Nephron (organoid): ENCODE data around the gene KANK4.
A peak's percentile ranks its signal among the peaks of the same experiment; 100 is the strongest.

Experiments
- H3K27ac Mint-ChIP-seq, 3 experiments: 2 replicates each; pipeline ENCODE4 v1.8.0; 2020; ENCODE audit warnings: mixed read lengths in 3 of 3, mild to moderate bottlenecking in 2 of 3, moderate library complexity in 1 of 3
- H3K27me3 Mint-ChIP-seq: 2 replicates; pipeline ENCODE4 v1.8.0; 2021; ENCODE audit warnings: low read depth, mild to moderate bottlenecking, moderate library complexity, mixed read lengths
- H3K36me3 Mint-ChIP-seq: 2 replicates; pipeline ENCODE4 v1.8.0; 2020; ENCODE audit warnings: low read depth, mixed read lengths
- H3K4me1 Mint-ChIP-seq: 2 replicates; pipeline ENCODE4 v1.8.0; 2020; ENCODE audit warnings: mixed read lengths
- H3K4me3 Mint-ChIP-seq, 3 experiments: 2 replicates each; pipeline ENCODE4 v1.8.0; 2020; ENCODE audit warnings: mild to moderate bottlenecking in 3 of 3, mixed read lengths in 3 of 3, moderate library complexity in 2 of 3
- H3K9me3 Mint-ChIP-seq: 2 replicates; pipeline ENCODE4 v1.8.0; 2020; ENCODE audit warnings: mixed read lengths
- CTCF ChIP-seq, 3 experiments: fragments of 200-600 bp; sonication (generic); IDR thresholded peaks; one replicate each; pipeline ENCODE4 v1.5.0; 2021; ENCODE audit warnings: antibody characterized with exemption in 3 of 3; ENCODE audit not compliant: unreplicated experiment in 3 of 3

Gene KANK4

GRCh38 chr1:62315387-62315786 is 3.8 kb downstream of the KANK4 start:
- Mint-ChIP-seq H3K36me3 (no peaks in the 10 kb centered on the region), H3K27ac (peak overlapping the region; percentile 95 to 99 (median 98)), H3K4me3 (peak overlapping the region in 2 of 3 experiments; percentile 53 to 59), H3K27me3 (peaks cover 39% of the 10 kb centered on the region), H3K4me1 (peaks cover 81% of the 10 kb centered on the region), H3K9me3 (no peaks in the 10 kb centered on the region)
- TF ChIP-seq CTCF (IDR thresholded peaks at IDR 0.05; ENCODE audit: unreplicated experiment in 3 of 3), result no peak

GRCh38 chr1:62314454-62315350 is 4.5 kb downstream of the KANK4 start:
- Mint-ChIP-seq H3K4me3 (peak overlapping the region; percentile 24 to 59 (median 53)), H3K36me3 (no peaks in the 10 kb centered on the region), H3K27me3 (peaks cover 39% of the 10 kb centered on the region), H3K27ac (peak overlapping the region; percentile 95 to 99 (median 98)), H3K9me3 (no peaks in the 10 kb centered on the region), H3K4me1 (peaks cover 82% of the 10 kb centered on the region)
- no peak for TF ChIP-seq CTCF (IDR thresholded peaks at IDR 0.05; ENCODE audit: unreplicated experiment in 3 of 3)

- TF ChIP-seq CTCF (IDR thresholded peaks at IDR 0.05; ENCODE audit: unreplicated experiment in 3 of 3), result no peak
- Mint-ChIP-seq H3K4me3 (no peak overlapping the region), H3K36me3 (no peaks in the 10 kb centered on the region), H3K9me3 (no peaks in the 10 kb centered on the region), H3K27ac (peak overlapping the region; percentile 95 to 99 (median 98)), H3K27me3 (peaks cover 32% of the 10 kb centered on the region), H3K4me1 (peaks cover 91% of the 10 kb centered on the region)
Measured at GRCh38 chr1:62312698-62313097, 6.5 kb downstream of the KANK4 start.

GRCh38 chr1:62311473-62311943 is 7.7 kb downstream of the KANK4 start:
- Mint-ChIP-seq H3K27me3 (peaks cover 22% of the 10 kb centered on the region), H3K36me3 (no peaks in the 10 kb centered on the region), H3K4me1 (peaks cover 85% of the 10 kb centered on the region), H3K27ac (peak overlapping the region; percentile 5 to 34 (median 31)), H3K9me3 (no peaks in the 10 kb centered on the region), H3K4me3 (no peak overlapping the region)
- no peak for TF ChIP-seq CTCF (IDR thresholded peaks at IDR 0.05; ENCODE audit: unreplicated experiment in 3 of 3)

GRCh38 chr1:62309906-62310305 is 9.3 kb downstream of the KANK4 start:
- Mint-ChIP-seq H3K27ac (peak overlapping the region in 2 of 3 experiments; percentile 1 to 23), H3K27me3 (peaks cover 19% of the 10 kb centered on the region), H3K4me1 (peaks cover 77% of the 10 kb centered on the region), H3K4me3 (no peak overlapping the region), H3K9me3 (no peaks in the 10 kb centered on the region), H3K36me3 (no peaks in the 10 kb centered on the region)
- TF ChIP-seq CTCF (IDR thresholded peaks at IDR 0.05; ENCODE audit: unreplicated experiment in 3 of 3), result no peak
